ENCODE results near the gene VCX2.
"Not testable (repeated sequence)": the region's sequence is repeated elsewhere in the genome, so short reads cannot be mapped to it uniquely, and the experiment has no call there.

Gene VCX2

DNA sequence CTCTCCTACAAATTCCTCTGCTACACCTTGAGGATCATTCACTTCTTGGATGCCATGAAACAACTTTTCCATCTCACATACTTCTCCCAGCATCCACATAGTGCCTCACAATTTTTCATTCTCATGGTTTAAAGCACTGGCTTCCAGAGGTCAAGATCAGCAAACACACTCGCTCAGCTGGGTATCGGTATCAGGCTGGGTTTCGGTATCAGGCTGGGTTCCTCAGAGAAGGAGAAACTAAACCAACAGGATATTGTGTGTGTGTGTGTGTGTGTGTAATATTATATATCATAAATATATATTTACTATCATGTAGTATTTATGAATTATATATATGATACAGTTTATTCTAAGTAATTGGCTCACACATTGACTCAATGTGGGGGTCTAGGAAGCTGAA, at the start of gene VCX2:
VCX2 (minus strand) TSS at position 99 of the 400 bp plus-strand sequence. CDS start 624 bp downstream, outside the sequence.
- DNase-seq (ENCODE audit: insufficient read length, low spot score); FAIRE-seq: not testable (repeated sequence)

DNA sequence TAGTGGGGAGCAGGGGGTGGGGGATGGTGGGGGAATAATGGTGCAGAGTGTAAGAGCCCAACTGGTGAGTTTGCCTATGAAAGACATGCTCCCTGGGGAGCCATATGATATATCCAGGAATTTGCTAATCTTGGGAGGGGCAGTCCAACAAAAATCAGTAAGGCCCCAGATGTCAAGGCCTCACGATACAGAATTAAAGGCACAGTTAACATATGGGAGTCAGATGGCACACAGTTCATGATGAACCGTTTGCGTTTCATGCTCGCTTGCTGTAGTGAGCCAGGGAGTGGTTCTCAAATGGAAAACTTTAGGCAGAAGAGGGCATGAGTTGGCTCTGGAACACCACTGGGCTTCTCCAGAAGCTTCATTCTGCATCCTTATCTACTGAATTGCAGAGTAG, 33.9 kb upstream of the VCX2 start:
- no peak for FAIRE-seq
- no peak for DNase-seq (ENCODE audit: insufficient read length, low spot score)

DNA sequence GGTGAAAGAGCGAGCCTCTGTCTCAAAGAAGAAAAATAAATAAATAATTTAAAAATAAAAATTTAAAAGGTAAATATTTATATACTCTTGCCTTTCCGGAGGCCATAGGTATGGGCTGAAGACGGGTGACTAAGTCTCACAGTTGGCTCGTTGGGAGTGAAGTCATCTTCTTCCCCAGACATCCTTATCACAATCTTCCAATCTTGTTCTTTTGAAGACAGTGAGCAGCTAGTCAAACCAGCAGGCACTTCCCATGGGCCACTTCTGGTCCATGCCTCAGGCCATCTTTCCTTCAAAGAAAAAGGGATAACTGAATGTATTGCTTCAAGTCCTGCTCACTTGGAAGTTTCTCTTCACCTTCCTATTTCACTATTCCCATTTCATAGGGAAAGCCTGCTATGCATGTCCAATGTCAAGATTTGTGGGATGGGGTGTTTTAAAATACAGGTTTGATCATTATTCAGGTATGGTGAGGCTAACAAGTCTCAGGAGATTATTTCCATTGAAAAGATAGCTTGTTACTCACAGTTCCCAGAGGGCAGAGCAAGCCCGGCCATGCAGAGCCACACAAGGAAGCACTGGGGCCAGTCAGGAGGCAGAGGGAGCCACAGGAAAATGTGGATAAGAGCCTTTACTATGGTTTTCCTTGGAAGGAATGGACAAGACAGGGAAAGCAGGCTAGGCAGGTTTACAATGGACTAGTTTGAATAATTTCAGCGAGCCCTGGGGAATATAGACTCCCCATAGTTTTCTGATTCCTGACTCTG, 33.3 kb upstream of the VCX2 start:
- DNase-seq (ENCODE audit: insufficient read length, low spot score) (no peak), FAIRE-seq (no peak)

DNA sequence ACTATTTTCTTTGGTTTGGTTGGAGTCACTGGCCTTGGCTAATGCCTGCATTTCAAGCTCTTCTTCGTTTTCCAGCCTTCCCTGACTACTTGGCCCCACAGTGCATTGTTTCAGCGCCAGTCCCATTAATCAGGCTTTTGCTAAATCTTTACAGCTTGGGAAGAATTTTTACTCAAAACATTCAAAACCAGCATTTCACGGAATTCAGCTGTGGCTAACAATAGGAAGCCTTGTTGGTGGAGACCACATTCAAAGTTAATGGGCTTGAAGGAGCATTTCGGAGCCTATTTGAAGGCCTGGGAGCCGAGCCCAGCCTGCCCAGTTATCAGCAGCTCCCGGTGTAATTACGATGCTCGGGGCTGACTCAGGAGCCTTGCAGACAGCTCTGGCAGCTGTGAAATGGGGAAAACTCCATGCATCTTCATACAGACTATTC, 30.8 kb upstream of the VCX2 start:
- FAIRE-seq = no peak
- DNase-seq (ENCODE audit: insufficient read length, low spot score) = no peak

DNA sequence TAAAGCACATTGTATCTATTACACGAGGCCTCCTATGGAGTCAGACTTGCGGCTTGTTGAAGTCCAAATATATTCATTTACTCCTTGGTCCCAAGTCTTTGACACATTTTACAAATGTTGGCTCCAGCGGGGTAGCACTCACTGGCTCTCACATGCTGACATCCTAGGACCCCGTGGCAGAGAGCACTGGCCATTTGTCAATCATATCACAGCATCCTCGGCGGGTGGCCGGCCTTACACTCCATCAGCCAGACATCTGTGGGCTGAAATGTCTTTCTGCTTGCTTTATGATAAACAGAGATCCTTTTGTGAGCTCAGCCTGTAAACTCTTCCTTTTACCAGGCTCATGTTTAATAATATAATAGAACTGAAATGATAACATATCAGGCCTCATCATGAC, 25.7 kb upstream of the VCX2 start:
- FAIRE-seq (no peak), DNase-seq (ENCODE audit: insufficient read length, low spot score) (no peak)

DNA sequence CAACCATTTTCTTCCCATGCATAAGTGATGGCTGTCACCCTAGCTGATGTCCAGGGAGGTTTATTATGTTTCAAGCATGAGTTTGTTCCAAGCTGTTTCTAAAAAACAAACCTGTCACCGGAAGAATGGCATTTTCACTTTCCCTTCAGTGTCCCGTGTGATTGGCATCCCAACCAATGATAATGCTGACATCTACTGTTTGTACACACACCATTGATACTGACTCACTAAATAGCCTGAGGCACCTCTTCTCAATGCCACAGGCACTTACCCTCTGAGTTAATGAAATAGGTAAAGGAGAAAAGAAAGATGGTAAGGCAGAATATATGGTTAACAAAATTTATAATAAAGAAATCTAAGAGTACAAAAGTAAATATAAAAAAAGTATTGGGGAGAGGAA, 23.1 kb upstream of the VCX2 start:
- DNase-seq (ENCODE audit: insufficient read length, low spot score) (no peak), FAIRE-seq (no peak)

DNA sequence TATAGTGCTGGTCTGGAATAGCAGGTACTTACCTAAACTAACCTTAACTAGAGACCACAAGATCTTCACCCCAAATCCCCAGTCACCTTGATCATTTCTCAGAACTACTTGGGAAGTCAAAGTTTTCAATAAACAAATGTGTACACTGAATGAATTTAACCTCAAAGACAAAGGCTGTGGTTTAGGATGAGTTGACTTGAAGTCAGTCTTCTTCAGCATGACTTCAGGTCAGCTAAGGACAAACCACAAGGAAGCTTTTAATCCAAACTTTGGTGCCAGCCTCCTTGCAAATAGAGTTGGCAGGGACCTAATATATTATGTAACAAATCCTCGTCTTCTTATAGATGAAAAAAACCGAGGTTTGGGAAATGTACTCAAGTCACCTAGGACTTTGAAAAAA, 21.2 kb upstream of the VCX2 start:
- DNase-seq (ENCODE audit: insufficient read length, low spot score) (no peak), FAIRE-seq (no peak)

DNA sequence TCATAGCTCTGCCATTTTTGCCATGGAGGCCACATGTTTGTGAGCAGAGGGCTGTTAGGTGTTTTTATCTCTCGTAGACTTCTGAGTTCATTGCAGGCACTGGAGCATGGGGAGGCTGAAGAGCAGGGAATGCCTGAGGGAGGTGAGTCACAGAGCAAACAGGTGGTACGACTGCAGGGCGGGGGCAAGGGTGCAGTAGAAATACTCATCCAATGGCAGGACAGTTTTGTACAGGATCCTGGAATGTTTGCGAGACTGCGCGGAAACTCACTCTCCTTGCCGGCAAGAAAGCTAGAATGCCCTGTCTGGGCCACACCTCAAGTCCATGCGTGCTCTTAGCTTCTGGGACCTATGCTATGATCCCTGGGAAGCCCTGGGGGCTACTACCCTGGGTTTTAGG, 20.0 kb upstream of the VCX2 start:
- DNase-seq (ENCODE audit: insufficient read length, low spot score) (no peak), FAIRE-seq (no peak)

DNA sequence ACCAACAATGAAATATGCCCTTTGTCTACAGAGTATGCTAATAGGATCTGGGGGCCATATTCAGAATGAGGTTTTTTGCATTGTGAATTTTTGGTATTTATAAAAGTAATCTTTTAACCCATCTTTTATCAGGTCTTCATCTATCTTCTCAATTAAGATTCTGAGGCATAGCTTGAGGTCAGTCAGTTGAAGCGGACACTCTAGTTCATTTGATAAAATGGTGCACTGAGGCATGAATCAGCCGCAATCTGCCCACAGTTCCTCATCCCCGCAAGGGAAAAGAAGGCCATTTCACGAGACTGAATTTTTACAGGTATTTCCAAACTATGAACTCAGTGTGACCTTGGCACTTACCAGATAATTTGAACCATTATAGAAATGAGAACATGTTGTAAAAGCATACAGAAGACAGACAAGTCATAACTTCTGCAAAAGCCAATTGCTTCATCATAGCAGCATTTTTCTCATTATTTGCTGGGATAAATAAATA, 19.3 kb upstream of the VCX2 start:
- DNase-seq (ENCODE audit: insufficient read length, low spot score) = no peak
- no peak for FAIRE-seq

DNA sequence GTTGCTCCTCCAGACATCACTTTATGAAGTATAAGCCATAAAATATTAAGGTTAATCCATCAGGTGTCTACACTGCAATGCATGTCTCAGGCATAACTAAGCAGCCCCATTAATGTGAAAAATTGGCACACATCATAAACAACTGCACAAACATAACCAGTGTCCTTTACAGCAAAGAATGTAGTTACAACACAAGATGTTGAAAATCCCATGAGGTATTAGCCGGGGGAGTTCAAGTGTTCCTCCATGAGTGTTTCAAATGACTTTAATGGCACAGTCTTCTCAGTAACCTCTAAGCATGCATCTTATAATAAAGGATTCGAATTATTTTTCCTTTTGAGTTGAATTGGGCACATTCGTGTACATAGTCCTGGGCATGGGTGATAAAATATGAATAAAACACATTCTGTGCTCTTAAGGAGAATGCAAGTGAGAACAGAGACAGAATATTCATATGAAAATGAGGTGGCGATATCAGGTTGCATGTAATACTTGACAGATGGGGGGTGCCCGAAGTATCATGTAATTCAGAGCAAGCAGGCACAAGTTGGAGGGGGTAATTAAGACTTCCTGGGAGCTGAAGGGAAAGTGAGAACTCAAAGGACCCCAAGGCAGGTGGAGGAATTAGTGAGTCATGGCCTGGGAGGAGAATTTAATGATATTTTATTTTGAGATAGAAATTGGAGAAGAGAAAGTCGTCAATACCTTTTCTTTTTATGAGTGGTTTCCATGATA, 18.2 kb upstream of the VCX2 start:
- no peak for FAIRE-seq
- DNase-seq (ENCODE audit: insufficient read length, low spot score) = no peak

DNA sequence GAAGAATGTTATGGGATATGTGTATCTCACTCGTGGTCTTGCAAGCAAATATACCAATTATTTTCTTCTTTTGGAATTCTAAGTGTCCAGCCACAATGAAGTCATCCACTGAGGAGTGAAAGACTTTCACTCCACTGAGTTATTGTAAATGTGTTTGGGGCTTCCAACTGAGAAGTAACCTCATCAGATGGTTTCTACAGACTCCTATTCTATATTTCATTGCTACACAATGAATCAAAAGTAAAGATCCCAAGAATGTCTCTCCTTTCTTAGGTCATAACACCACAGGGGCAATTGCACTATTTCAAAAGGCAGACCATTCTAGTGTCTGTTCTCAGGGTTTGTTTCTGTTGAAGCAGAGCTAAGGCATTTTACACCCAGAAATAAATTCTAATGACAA, 12.3 kb upstream of the VCX2 start:
- no peak for FAIRE-seq
- DNase-seq (ENCODE audit: insufficient read length, low spot score) = no peak

DNA sequence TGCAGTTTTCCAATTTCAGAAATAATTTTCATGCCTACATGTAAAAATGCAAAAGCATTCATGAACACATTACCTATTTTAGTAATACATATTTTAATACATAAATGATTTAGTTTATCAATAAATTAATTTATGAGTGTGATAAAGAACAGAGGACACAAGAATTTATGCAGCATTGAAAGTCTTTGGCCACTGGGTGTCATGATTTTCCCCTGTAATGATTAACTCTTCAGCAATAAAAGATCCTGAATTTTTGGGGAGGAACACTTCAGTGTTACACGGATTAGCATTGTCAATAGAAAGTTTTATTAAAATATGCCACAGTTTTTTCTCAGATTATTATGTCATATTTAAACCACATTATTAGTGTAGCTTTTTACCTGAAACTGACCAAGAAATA, 8.6 kb upstream of the VCX2 start:
- FAIRE-seq (no peak), DNase-seq (ENCODE audit: insufficient read length, low spot score) (no peak)

DNA sequence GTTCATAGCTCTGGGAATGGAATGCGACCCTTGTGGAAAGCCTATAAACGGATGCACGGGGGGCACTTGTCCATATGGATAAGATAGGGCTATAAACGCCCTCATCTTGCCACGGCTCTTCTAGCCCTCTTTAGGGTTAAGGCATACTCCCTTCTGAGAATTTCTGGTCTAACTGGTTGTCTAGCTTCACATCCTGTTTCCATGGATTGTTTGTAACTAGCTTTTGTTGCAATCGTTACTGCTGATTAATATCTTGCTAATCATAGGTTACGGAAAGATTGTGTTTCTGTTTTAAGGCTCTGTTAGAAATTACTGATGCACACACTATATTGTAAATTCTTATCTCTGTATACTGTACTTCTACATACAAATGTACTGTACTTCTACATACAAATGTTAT, 17.1 kb downstream of the VCX2 start:
- DNase-seq (ENCODE audit: insufficient read length, low spot score); FAIRE-seq: not testable (repeated sequence)

DNA sequence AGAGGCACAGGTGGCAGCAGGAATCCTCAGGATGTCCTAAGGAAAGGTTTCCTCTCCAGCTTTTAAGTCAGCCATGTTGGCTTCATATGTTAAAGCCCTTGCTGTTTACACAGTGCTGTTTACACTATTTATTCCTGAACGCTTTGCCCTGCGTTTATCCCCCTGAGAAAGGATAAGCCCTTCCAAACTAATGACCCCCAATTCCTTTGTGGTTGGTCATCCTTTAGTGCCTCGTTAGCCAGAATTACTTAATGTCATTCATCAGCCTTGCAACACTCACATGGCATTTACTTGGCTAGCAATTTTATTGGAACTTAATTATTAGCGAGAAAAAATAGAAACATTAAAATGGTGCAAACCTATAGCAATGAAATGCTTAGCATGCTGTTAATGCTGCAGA, 23.8 kb downstream of the VCX2 start:
- DNase-seq (ENCODE audit: insufficient read length, low spot score) (no peak), FAIRE-seq (no peak)

DNA sequence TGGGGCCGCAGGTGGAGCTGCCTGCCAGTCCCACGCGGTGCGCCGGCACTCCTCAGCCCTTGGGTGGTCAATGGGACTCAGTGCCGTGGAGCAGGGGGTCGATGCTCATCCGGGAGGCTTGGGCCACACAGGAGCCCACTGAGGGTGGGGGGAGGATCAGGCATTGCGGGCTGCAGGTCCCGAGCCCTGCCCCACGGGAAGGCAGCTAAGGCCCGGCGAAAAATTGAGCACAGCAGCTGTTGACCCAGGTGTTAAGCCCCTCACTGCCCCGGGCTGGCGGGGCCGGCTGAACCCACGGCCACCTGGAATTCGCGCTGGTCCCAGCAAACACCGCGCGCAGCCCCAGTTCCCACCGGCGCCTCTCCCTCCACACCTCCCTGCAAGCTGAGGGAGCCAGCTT, 26.1 kb downstream of the VCX2 start:
- FAIRE-seq (no peak), DNase-seq (ENCODE audit: insufficient read length, low spot score) (no peak)

DNA sequence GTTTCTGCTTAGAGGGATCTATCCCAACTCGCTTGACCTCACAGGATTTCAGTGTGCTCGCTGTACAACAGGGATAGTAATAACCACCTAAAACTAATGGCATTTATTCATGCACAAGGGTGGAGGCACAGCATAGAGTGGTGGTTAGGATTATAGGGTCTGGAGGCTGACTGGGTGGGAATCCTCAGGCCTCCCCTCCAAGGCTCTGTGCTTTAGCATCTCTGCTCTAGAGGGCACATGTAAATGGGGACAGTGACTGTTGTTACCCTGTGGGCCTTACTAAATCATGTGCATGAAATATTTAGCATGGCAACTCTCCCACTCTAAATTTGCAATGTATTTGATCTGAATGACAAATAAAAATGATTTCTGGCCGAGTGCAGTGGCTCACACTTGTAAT, 29.2 kb downstream of the VCX2 start:
- FAIRE-seq (no peak), DNase-seq (ENCODE audit: insufficient read length, low spot score) (no peak)

DNA sequence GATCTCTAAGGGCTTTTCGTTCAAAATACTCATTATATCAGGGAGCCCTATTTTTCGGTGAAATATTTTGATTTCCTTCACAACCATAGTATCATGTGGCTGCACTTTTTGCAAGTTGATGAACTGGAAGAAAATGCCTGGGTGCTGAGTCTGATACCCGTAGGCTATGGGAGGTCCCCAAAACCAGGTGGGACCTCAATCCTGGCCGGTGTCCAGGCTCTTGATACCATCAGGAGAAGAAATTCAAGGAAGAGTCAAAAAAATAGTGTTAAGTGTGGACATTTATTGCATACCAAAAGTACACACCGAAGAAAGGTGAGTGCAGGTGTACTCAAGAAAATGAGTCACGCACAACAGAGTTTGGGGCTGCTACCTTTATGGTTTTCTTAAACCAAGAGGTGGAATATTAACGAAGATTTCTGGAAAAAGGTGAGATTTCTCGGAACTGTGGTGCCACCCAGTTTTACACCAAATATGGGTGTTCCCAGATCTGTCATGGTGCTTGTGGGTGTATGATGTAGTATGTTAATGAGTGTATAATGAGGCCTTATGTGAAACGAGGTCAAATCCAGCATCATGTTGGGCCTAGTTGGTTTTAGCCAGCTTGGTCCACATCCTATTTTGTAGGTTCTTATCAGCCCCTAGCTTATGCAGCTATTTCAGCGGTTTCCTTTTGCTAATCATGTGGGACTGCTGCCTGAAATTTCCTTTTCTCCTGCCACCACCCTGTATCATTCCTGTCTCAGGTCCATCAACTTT, 29.9 kb downstream of the VCX2 start:
- DNase-seq (ENCODE audit: insufficient read length, low spot score) (no peak), FAIRE-seq (no peak)

DNA sequence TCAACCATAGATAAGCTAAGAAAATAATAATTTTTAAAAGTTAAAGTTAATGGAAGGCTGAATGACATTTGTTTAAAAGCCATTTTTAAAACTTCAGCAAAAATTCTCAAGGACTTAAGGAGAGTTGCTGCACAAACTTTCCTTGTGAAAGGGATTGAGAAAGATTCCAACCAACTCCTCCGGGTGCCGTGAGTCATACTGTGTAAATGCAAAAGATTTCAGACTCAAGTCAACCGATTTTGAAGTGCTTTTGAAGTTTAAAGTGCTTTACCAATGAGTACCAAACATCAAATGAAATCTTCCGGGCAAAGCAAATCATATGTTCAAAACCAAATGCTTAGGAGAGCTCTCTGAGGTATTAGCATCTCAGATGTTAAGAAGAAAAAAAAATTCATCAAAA, 31.4 kb downstream of the VCX2 start:
- no peak for FAIRE-seq
- DNase-seq (ENCODE audit: insufficient read length, low spot score) = no peak

DNA sequence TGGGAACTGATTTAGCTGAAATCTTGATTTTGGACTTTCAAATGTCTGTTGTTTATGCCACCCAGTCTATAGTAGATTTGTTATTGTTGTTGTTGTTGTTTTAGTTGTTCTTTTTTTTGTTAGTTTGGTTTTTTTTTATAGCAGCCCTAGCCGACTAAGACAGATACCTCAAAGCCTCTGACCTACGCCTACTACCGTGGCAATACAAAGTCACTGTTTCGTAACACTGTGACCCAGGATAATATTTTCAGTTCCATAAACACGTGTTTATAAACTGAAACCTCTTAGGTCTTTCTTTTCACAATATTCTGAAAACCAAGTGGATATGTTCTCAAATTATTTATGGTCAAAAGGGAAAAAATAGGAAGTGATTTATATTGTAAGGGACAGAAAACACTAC, 32.8 kb downstream of the VCX2 start:
- no peak for DNase-seq (ENCODE audit: insufficient read length, low spot score)
- FAIRE-seq = no peak

DNA sequence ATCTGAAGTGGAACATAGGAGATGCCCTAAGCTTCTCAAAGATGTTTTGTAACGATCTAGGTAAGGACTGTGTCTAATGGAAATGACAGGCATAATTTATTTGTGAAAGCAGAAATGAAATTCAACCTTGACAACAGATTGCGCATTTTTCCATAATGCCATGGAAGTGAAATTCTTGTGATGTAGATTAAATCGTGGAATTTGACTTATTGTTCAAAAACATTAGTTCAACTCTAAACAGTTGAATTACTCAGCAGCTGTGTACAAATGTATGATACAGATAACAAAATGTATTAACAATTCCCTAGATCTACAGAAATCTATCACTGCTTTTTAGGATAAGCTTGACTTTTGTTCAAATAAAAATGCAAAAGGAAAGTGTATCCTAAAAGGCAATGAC, 44.4 kb downstream of the VCX2 start:
- no peak for FAIRE-seq

DNA sequence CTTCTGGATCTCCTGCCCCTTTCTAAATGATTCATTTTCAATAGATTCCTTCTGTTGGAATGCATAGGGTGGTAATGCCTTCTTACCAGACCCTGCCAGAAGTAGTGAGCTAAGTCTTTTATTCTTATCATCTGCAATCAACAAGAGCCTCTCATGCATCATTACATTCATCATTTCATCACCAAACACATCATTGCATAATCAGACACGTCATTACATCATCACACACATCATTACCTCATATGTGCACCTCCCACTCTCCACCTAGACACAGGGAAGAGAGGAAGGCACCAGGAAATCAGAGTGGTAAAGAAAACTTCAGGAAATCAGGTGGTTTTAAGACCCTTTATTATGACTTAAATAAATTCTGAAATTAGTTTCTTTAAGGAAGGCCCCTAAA, 45.0 kb downstream of the VCX2 start:
- DNase-seq (ENCODE audit: insufficient read length, low spot score) (no peak), FAIRE-seq (no peak)

More for the DNA sequence above, 44.4 kb downstream of the VCX2 start:
- no peak for DNase-seq (ENCODE audit: insufficient read length, low spot score)
